ES-I3 (cell line): ENCODE measurements around the gene CLDN24.
"Not testable (repeated sequence)": the region's sequence is repeated elsewhere in the genome, so short reads cannot be mapped to it uniquely, and the experiment has no call there.

Experiments used
- H3K36me3 ChIP-seq: 2 replicates; pipeline ENCODE4 v1.6.1; 2013; ENCODE audit warnings: mild to moderate bottlenecking, low read length, control low read depth, moderate library complexity; ENCODE audit not compliant: insufficient read depth
- H3K4me1 ChIP-seq: 2 replicates; pipeline ENCODE4 v1.6.1; 2013; ENCODE audit warnings: mild to moderate bottlenecking, control low read depth, low read length; ENCODE audit not compliant: insufficient read depth
- H3K9ac ChIP-seq: 2 replicates; pipeline ENCODE4 v1.6.1; 2013; ENCODE audit warnings: low read depth, mild to moderate bottlenecking, low read length, moderate library complexity
- H3K9me3 ChIP-seq: 2 replicates; pipeline ENCODE4 v1.6.1; 2013; ENCODE audit warnings: mild to moderate bottlenecking, low read length, moderate library complexity; ENCODE audit not compliant: control insufficient read depth, insufficient read depth

The CLDN24 gene

GRCh38 chr4:183337349-183337748 is 15.1 kb upstream of the CLDN24 start:
- Histone ChIP-seq H3K9ac (no peak overlapping the region), H3K36me3 (no peaks in the 10 kb centered on the region), H3K9me3 (no peaks in the 10 kb centered on the region), H3K4me1 (no peaks in the 10 kb centered on the region)

DNA sequence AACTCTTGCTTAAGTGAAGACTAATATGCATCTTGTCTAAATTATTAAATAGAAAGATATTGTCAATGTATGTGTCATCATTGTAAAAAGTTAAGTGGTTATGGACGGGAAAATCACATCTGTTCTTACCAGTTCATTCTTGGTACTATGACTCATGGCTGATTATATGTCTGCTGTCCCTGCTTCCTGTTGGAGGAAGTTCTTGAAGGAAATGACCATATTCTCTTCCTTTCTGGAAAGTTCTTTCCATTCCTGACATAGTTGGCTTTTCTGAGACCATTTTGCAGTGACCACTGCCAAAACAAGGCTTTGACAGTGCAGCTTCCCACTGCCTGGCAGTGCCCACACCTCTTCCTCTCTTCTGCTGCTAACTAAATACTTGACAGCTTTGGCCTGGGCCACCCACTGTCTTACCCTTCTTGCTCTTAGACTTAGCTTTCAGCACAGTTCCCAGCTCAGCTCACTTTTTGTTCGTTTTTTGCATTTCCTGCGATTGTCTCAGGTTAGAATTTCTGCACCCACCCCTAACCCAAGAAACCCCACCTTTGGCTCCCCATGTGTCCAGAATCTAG is 13.2 kb upstream of the CLDN24 start:
- Histone ChIP-seq H3K9me3 (no peaks in the 10 kb centered on the region), H3K36me3 (no peaks in the 10 kb centered on the region), H3K9ac (no peak overlapping the region), H3K4me1 (no peaks in the 10 kb centered on the region)

GRCh38 chr4:183333983-183334382 is 11.8 kb upstream of the CLDN24 start:
- no peak overlapping the region for H3K9ac ChIP-seq
- no peaks in the 10 kb centered on the region for H3K4me1 ChIP-seq
- H3K36me3 ChIP-seq = no peaks in the 10 kb centered on the region
- no peaks in the 10 kb centered on the region for H3K9me3 ChIP-seq

- Histone ChIP-seq H3K36me3 (no peaks in the 10 kb centered on the region), H3K9ac (no peak overlapping the region), H3K9me3 (no peaks in the 10 kb centered on the region), H3K4me1 (no peaks in the 10 kb centered on the region)
These were observed 11.0 kb upstream of the CLDN24 start for GRCh38 chr4:183333202-183333601.

DNA sequence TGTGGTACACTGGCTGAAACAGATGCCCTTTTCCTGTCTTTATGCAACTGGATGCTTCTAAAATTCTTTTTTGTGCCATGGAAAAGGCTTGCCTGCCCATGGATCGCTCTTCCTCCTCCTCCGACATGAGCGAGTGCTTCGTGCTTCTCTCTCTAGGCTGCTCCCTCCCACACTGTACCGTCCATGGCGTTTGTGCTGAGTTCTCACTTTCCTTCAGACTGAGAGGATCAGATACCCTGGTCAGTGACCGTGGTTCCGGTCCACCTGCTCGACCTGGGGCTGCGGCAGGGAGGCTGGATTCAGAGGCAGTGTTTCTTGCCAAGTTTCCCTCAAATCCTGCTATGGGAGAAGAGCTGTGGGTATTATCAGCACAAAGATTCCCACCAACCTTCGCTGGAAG is 10.2 kb upstream of the CLDN24 start:
- Histone ChIP-seq H3K4me1 (no peaks in the 10 kb centered on the region), H3K9ac (no peak overlapping the region), H3K36me3 (no peaks in the 10 kb centered on the region), H3K9me3 (no peaks in the 10 kb centered on the region)

GRCh38 chr4:183330841-183331240 is 8.6 kb upstream of the CLDN24 start:
- no peaks in the 10 kb centered on the region for H3K4me1 ChIP-seq
- no peak overlapping the region for H3K9ac ChIP-seq
- H3K9me3 ChIP-seq = no peaks in the 10 kb centered on the region; the same call in 1 of the 2 replicates
- no peaks in the 10 kb centered on the region for H3K36me3 ChIP-seq

- H3K36me3 ChIP-seq = no peaks in the 10 kb centered on the region
- H3K9me3 ChIP-seq = no peaks in the 10 kb centered on the region; the same call in 1 of the 2 replicates
- no peak overlapping the region for H3K9ac ChIP-seq
- no peaks in the 10 kb centered on the region for H3K4me1 ChIP-seq
These were observed 7.9 kb upstream of the CLDN24 start for GRCh38 chr4:183329954-183330742.

- Histone ChIP-seq H3K36me3 (no peaks in the 10 kb centered on the region), H3K9me3 (no peaks in the 10 kb centered on the region; the same call in 1 of the 2 replicates), H3K9ac (no peak overlapping the region), H3K4me1 (no peaks in the 10 kb centered on the region)
These were observed 7.0 kb upstream of the CLDN24 start for GRCh38 chr4:183329244-183329643.

DNA sequence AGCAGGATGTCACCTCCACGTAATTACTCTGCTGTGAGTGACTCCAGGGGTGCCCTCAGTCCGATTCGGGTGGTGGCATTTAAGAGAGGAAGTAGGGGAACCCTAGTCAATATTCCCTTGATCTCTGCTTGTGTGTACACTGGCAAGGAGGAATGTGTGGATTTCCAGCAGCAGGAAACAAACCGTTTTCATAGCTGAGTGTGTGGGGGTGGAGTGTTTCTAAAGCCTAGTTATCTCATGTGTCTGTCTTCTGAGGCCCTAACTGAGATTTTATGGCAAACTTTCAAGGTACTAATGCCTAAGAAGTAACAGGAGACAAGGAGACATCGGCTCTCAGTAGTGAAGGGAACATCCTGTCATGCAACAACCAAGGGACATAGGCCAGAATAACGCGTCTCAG is 6.6 kb upstream of the CLDN24 start:
- Histone ChIP-seq H3K9ac (no peak overlapping the region), H3K4me1 (no peaks in the 10 kb centered on the region)

DNA sequence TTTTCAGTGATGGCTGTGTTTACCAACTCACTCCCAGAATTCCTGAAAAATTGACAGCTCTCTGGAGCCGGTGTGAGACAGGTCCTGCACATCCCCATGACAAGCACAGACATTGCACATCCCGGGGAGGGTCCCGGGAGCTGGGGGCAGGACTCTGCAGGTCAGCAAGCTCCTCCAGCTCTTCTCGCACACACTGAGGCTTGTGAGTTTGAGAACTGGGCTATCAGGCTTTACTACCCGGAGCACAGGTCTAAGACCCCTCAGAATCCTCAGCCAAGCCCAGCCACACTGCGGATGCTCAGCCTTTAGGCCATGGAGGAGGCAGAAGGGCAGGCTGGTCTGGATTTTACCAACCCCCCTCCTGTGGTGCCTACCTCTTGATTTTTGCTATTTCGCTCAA is 5.6 kb upstream of the CLDN24 start:
- Histone ChIP-seq H3K4me1 (no peaks in the 10 kb centered on the region), H3K9ac (no peak overlapping the region), H3K9me3 (no peaks in the 10 kb centered on the region; the same call in 1 of the 2 replicates), H3K36me3 (no peaks in the 10 kb centered on the region)

More for the DNA sequence above, 6.6 kb upstream of the CLDN24 start:
- no peaks in the 10 kb centered on the region; the same call in 1 of the 2 replicates for H3K9me3 ChIP-seq
- H3K36me3 ChIP-seq = no peaks in the 10 kb centered on the region

DNA sequence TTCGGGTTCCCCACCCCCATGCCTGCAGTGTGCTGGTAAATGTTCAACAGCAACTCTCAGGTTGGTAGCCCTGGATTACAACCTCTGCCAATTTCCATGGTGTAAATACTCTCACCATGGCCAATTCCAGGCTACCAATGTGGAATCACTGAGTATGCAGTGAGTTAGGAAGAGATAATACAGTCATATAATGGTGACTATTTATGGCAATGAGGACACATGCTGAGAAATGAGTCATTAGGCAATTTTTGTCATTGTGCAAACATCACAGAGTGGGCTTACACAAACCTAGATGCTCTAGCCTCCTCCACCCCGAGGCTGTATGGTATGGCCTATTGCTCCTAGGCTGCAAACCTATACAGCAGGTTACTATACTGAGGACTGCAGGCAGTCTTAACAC is 4.6 kb upstream of the CLDN24 start:
- no peak overlapping the region for H3K9ac ChIP-seq

DNA sequence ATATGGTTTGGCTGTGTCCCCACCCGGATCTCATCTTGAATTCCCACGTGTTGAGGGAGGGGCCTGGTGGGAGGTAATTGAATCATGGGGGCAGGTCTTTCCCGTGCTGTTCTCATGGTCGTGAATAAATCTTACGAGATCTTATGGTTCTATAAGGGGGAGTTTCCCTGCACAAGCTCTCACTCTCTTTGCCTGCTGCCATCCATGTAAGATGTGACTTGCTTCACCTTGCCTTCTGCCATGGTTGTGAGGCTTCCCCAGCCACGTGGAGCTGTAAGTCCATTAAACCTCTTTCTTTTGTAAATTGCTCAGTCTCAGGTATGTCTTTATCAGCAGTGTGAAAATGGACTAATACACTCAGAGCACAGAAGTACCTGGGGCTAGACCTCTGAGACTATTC is 4.2 kb upstream of the CLDN24 start:
- H3K9ac ChIP-seq, H3K9me3 ChIP-seq, H3K4me1 ChIP-seq, H3K36me3 ChIP-seq: not testable (repeated sequence)

More for the DNA sequence above, 4.6 kb upstream of the CLDN24 start:
- Histone ChIP-seq H3K9me3 (no peaks in the 10 kb centered on the region; the same call in 1 of the 2 replicates), H3K36me3 (no peaks in the 10 kb centered on the region), H3K4me1 (no peaks in the 10 kb centered on the region)

DNA sequence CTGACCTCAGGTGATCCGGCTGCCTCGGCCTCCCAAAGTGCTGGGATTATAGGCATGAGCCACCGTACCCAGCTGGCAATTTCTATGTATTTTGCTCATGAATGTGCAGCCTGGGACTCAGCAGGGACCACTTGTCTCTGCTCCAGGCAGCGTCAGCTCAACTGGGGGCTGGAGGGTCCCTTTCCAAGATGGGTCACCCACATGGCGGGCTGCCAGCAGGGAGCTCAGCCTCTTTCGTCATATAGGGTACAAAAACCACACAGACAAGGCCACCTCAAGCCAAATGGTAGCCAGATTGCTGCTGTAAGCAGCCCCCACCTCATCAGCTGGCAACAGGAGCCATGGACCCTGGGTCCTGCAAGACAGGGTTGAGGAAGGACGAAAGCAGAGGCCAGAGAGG is 2.4 kb upstream of the CLDN24 start:
- H3K9me3 ChIP-seq = no peaks in the 10 kb centered on the region; the same call in 1 of the 2 replicates
- no peak overlapping the region for H3K9ac ChIP-seq
- no peaks in the 10 kb centered on the region for H3K36me3 ChIP-seq
- H3K4me1 ChIP-seq = no peaks in the 10 kb centered on the region

- H3K36me3 ChIP-seq, H3K4me1 ChIP-seq, H3K9ac ChIP-seq, H3K9me3 ChIP-seq: not testable (repeated sequence)
These were observed 1.8 kb upstream of the CLDN24 start for GRCh38 chr4:183324056-183324455.

DNA sequence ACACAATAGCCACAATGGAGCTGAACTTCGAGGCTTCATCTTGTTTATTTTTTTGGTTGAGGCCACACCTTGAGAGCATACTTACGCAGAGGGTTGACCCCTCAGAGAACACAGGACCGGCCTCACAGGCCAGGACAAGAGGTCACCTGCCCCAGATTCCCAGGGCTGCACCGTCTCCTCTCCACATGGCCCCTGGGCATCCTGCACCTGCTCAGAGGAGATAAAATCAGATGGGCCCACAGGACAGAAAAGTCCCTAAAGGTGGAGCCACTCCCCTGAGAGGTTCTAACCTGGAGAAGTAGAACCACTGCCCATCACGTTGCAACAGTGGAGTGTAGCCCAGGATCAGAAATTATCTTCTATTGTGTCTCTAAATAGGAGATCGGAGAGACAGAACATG is 1.1 kb upstream of the CLDN24 start:
- no peaks in the 10 kb centered on the region for H3K4me1 ChIP-seq
- no peaks in the 10 kb centered on the region for H3K36me3 ChIP-seq
- H3K9ac ChIP-seq = no peak overlapping the region
- H3K9me3 ChIP-seq = no peaks in the 10 kb centered on the region; the same call in 1 of the 2 replicates
